GM12878 (cell line): ENCODE results near the gene HNRNPLL.

Source experiments
- BHLHE40 ChIP-seq, 2 experiments: fragments of 450-650 bp in 1 of 2; IDR thresholded peaks; 2 replicates each; pipeline ENCODE4 v1.6.1; 2011 to 2017; ENCODE audit warnings: low read depth in 2 of 2, borderline replicate concordance in 1 of 2, improper control_type of control experiment in 1 of 2, low read length in 1 of 2, mild to moderate bottlenecking in 1 of 2
- EP300 ChIP-seq, 2 experiments: fragments of 150-350 bp in 1 of 2; IDR thresholded peaks; 2 replicates each; pipeline ENCODE4 v1.6.1; 2011 to 2012; ENCODE audit warnings: low read depth in 2 of 2, low read length in 2 of 2, borderline replicate concordance in 1 of 2, improper control_type of control experiment in 1 of 2, inconsistent platforms in 1 of 2; ENCODE audit not compliant: control insufficient read depth in 1 of 2
- NR2C2 ChIP-seq: IDR thresholded peaks from 2 replicates; pipeline ENCODE4 v1.6.1; 2011; ENCODE audit warnings: borderline replicate concordance, low read depth; ENCODE audit not compliant: control insufficient read depth, insufficient read length
- POLR2A ChIP-seq: IDR thresholded peaks from 2 replicates; pipeline ENCODE4 v1.6.1; 2011; ENCODE audit warnings: low read depth, mild to moderate bottlenecking, low read length
- SMC3 ChIP-seq: IDR thresholded peaks from 2 replicates; pipeline ENCODE4 v1.6.1; 2011; ENCODE audit warnings: low read length, improper control_type of control experiment, borderline replicate concordance
- TCF7 ChIP-seq: IDR thresholded peaks from 2 replicates; pipeline ENCODE4 v1.6.1; 2014; ENCODE audit warnings: antibody characterized with exemption, borderline replicate concordance
- TF ChIP-seq, protein P1 (sequence below): IDR thresholded peaks from 2 replicates; pipeline ENCODE4 v1.6.1; 2012; ENCODE audit warnings: low read depth, low read length, improper control_type of control experiment
- TF ChIP-seq, protein P2 (sequence below), 3 experiments: IDR thresholded peaks in 2 of 3; conservative IDR thresholded peaks in 1 of 3; 2 replicates each; pipeline ENCODE4 v1.5.1; 2011; ENCODE audit warnings: low read depth in 3 of 3, low read length in 3 of 3, mild to moderate bottlenecking in 3 of 3, control low read depth in 2 of 3, moderate library complexity in 2 of 3, inconsistent platforms in 1 of 3, mixed read lengths in 1 of 3; ENCODE audit not compliant: control insufficient read depth in 2 of 3, insufficient read depth in 1 of 3; ENCODE audit errors: extremely low read depth in 1 of 3
- TF ChIP-seq, protein P3 (sequence below): fragments of 150-350 bp; IDR thresholded peaks from 2 replicates; pipeline ENCODE4 v1.6.1; 2016; ENCODE audit warnings: low read depth, low read length

DNA sequence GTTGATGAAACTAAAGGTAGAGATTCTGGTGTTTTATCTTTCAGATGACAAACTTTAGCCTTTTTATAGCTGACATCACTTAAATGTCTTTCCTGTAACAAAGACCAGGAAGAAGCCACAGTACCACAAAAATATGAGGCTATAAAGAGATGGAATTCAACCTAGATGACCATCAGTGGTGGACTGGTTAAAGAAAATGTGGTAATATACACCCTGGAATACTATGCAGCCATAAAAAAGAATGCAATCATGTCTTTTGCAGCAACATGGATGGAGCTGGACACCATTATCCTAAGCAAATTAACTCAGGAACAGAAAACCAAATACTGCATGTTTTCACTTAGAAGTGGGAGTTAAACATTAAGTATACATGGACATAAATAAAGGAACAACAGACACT lies 18.3 kb upstream of the HNRNPLL start:
- TF ChIP-seq POLR2A, result no peak
- TF ChIP-seq EP300 (IDR thresholded peaks at IDR 0.05; ENCODE audit: borderline replicate concordance in 1 of 2, control insufficient read depth in 1 of 2, low read depth in 2 of 2, low read length in 2 of 2), result no peak
- TF ChIP-seq, protein P1, sequence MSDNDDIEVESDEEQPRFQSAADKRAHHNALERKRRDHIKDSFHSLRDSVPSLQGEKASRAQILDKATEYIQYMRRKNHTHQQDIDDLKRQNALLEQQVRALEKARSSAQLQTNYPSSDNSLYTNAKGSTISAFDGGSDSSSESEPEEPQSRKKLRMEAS, result no peak
- no peak for TF ChIP-seq BHLHE40 (IDR thresholded peaks at IDR 0.05; ENCODE audit: borderline replicate concordance in 1 of 2, low read depth in 2 of 2, low read length in 1 of 2)
- no peak for TF ChIP-seq NR2C2
- no peak for TF ChIP-seq TCF7
- TF ChIP-seq, protein P2, sequence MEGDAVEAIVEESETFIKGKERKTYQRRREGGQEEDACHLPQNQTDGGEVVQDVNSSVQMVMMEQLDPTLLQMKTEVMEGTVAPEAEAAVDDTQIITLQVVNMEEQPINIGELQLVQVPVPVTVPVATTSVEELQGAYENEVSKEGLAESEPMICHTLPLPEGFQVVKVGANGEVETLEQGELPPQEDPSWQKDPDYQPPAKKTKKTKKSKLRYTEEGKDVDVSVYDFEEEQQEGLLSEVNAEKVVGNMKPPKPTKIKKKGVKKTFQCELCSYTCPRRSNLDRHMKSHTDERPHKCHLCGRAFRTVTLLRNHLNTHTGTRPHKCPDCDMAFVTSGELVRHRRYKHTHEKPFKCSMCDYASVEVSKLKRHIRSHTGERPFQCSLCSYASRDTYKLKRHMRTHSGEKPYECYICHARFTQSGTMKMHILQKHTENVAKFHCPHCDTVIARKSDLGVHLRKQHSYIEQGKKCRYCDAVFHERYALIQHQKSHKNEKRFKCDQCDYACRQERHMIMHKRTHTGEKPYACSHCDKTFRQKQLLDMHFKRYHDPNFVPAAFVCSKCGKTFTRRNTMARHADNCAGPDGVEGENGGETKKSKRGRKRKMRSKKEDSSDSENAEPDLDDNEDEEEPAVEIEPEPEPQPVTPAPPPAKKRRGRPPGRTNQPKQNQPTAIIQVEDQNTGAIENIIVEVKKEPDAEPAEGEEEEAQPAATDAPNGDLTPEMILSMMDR (IDR thresholded peaks at IDR 0.05 in 2 of 3, conservative IDR thresholded peaks at IDR 0.05 in 1 of 3; ENCODE audit: control insufficient read depth in 2 of 3, extremely low read depth in 1 of 3, insufficient read depth in 1 of 3, low read depth in 3 of 3, low read length in 3 of 3), result no peak
- TF ChIP-seq SMC3, result no peak
- TF ChIP-seq, protein P3, sequence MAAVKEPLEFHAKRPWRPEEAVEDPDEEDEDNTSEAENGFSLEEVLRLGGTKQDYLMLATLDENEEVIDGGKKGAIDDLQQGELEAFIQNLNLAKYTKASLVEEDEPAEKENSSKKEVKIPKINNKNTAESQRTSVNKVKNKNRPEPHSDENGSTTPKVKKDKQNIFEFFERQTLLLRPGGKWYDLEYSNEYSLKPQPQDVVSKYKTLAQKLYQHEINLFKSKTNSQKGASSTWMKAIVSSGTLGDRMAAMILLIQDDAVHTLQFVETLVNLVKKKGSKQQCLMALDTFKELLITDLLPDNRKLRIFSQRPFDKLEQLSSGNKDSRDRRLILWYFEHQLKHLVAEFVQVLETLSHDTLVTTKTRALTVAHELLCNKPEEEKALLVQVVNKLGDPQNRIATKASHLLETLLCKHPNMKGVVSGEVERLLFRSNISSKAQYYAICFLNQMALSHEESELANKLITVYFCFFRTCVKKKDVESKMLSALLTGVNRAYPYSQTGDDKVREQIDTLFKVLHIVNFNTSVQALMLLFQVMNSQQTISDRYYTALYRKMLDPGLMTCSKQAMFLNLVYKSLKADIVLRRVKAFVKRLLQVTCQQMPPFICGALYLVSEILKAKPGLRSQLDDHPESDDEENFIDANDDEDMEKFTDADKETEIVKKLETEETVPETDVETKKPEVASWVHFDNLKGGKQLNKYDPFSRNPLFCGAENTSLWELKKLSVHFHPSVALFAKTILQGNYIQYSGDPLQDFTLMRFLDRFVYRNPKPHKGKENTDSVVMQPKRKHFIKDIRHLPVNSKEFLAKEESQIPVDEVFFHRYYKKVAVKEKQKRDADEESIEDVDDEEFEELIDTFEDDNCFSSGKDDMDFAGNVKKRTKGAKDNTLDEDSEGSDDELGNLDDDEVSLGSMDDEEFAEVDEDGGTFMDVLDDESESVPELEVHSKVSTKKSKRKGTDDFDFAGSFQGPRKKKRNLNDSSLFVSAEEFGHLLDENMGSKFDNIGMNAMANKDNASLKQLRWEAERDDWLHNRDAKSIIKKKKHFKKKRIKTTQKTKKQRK, result no peak
